SKM-1 treated with dmso at 0.1 percent for 144 hours (cell line): ENCODE measurements around the gene SLC18B1.

ENCODE experiments used
- DNase-seq: peaks from one replicate; lab custom pipeline; 2025; ENCODE audit not compliant: unreplicated experiment; lab: John Stamatoyannopoulos, UW

The SLC18B1 gene

DNA sequence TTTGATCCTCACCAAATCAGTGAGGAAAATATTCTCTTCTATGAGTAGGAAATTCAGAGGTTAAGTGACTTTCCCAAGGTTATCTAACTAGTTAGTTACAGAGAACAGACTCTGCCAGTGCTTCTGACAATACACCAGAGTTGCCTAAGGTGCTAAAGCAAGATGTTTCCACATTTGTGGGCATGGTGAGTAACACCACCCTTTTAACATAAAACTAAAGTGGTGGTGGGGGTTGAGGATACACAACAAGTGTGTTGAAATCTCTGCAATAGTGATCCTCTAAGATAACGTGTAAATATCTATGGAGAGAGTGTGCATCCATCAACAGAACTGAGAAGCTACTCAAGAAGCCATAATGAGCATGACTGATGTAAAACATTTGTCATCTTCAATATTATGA is 52.4 kb downstream of the SLC18B1 start:
- DNase-seq: peak; percentile 72

DNA sequence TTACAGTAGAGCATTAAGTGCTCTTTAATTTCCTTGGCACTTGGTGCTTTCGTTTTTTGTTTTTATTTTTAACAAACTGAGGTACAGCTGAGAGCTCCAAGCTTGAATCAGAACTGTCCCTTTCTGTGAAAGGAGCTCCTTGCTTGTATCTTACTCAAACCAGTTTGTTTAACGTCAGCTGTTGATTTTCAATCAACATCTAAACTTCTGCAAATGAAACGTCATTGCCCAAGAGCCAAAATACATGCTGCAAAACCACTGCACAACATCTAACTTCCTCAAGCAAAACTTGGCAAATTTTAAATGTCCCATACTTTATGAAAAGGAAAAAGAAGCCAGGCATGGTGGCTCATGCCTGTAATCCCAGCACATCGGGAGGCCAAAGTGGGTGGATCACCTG is 55.9 kb downstream of the SLC18B1 start:
- peak; percentile 38 for DNase-seq

DNA sequence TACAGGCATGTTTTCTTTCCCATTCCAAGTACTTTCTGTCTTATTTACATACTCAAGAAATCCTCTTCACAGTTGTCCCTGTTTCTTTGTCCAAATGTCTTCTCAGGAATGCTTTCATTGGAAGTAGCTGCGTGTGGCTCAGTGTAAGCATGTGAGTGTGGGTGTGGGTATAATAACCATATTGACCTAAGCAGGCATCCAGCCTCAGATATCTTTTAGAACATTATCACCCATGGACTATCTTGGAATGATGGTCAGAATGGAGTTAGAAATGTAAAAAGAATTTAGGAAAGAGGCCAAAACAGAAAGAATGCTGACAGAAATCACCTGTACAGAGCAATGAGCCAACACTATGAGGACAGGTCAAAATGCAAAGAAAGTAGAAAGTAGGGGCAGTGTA is 57.2 kb downstream of the SLC18B1 start:
- DNase-seq: no peak

GRCh38 chr6:132736239-132736638 is 62.2 kb downstream of the SLC18B1 start:
- no peak for DNase-seq

DNA sequence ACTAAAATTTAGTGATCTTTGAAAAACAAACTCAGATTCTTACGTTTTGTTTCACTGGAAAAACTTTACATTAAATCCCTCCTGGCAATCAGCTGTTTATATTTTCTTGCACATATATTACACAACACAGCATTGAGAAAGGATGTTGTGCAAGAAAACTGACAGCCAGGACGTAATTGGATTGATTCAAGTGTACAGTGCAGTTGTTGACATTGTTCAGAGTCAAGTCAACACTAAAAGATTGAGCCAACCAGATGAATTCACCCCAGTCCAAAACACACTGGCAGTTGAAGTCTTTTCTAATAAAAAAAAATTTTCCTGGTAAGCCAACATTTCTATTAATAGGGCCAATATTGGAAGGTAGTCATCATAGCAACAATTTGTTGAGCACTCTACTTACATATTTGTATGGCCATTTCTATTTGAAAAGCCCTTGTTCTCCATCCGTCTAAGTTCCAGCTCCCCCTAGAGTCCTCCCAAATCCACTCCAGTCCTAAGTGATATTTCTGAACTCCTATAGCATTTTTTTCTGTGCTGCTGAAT is 63.7 kb downstream of the SLC18B1 start:
- DNase-seq: peak; percentile 13

GRCh38 chr6:132733814-132734213 is 64.6 kb downstream of the SLC18B1 start:
- DNase-seq: no peak

DNA sequence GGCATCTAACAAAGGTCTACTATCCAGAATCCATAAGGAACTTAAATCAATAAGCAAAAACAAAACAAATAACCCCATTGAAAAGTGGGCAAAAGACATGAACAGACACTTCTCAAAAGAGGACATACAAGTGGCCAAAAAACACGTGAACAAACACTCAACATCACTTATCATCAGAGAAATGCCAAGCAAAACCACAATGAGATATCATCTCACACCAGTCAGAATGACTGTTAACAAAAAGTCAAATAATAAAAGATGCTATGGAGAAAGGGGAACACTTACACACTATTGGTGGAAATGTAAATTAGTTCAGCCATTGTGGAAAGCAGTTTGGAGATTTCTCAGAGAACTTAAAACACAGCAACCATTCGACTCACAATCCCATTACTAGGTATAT is 65.2 kb downstream of the SLC18B1 start:
- DNase-seq: no peak

DNA sequence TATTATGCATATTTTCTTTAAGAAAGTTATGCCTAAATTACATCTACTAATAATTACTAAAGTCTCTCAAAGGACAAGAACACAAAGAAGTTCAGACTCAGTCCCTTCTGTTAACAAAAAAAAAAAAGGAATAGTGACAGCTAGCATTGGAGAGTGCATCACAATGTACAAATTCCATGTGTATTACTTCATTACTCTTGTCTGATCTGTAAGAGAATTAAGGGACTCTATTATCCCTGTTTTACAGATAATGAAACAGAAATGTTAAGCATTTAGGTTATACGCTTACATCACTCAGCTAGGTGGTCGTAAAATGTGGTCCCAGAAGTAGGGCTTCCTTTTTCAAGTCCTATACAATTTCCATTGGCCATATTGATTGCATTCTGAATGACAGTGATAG is 67.4 kb downstream of the SLC18B1 start:
- DNase-seq: no peak

GRCh38 chr6:132730560-132730959 is 67.9 kb downstream of the SLC18B1 start:
- DNase-seq: no peak

GRCh38 chr6:132728616-132729015 is 69.8 kb downstream of the SLC18B1 start:
- DNase-seq: no peak

DNA sequence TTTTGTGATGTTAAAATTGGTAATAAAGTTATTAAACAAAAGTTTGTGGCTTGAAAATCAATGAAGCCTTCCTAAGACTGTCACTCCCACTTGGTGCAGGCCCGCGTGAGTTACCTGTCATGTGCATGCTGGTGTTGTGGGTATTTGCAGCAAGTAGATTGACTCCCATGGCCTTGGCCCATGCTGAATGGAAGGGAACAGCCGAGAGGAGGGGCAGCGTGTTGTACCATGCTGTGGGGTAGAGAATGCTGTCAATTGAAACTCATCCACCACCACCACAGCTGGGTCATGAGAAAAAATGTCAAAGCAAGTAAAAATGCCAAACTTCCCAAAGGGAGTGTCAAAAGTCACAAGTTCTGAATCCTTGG is 71.8 kb downstream of the SLC18B1 start:
- DNase-seq: no peak

- no peak for DNase-seq
Observed at GRCh38 chr6:132725947-132726607, 72.4 kb downstream of the SLC18B1 start.

DNA sequence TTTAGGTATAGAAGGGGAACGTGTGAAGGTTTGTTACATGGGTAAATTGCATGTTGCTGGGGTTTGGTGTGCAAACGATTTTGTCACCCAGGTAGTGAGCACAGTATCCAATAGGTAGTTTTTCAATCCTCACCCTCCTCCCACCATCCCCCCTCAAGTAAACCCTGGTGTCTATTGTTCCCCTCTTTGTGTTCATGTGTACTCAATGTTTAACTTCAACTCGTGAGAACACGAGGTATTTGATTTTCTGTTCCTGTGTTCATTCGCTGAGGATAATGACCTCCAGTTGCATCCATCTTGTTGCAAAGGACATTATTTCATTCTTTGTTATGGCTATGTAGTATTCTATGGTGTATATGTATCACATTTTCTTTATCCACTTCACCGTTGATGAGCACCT is 73.0 kb downstream of the SLC18B1 start:
- no peak for DNase-seq

DNA sequence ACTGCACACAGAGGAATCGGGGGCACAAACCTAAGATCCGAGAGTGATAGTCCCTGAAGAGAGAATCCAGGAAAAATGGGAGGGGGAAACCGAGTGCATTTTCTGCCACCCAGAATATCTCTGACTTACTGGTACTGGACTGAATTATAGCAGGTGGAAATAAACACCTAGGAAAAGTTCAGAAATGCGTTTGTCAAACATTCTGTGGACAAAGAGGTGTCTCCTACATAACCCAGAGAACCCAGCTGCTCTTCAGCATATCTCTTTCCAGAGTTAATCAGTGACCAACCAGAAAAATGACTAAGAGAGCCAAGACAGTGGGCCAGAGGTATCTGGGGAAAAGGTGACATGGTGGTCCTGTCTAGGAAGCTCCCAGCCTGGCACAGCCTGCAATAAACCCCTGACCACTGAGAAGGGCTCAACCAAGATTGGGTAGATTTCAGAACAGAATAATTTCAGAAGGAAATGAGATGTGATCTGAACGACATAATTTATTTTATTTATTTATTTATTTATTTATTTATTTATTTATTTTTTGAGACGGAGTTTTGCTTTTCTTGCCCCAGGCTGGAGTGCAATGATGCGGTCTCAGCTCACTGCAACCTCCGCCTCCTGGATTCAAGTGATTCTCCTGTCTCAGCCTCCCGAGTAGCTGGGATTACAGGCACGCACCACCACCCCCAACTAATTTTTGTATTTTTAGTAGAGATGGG is 78.5 kb downstream of the SLC18B1 start:
- DNase-seq: no peak
